HG03342 (cell line): ENCODE data around the gene GDF15.
"Not testable (repeated sequence)": the region's sequence is repeated elsewhere in the genome, so short reads cannot be mapped to it uniquely, and the experiment has no call there.

ENCODE experiments used
- ATAC-seq: cut with Tn5 transposase; IDR thresholded peaks from one replicate; pipeline ENCODE4 v1.9.1; 2021; ENCODE audit warnings: mild to moderate bottlenecking, moderate library complexity; ENCODE audit not compliant: unreplicated experiment

Gene GDF15, protein sequence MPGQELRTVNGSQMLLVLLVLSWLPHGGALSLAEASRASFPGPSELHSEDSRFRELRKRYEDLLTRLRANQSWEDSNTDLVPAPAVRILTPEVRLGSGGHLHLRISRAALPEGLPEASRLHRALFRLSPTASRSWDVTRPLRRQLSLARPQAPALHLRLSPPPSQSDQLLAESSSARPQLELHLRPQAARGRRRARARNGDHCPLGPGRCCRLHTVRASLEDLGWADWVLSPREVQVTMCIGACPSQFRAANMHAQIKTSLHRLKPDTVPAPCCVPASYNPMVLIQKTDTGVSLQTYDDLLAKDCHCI

GRCh38 chr19:18385675-18386542, at the start of gene GDF15:
Gene GDF15 (plus strand): TSS chr19:18386158. CDS start chr19:18386190, 32 bp downstream.
- ATAC-seq, result no peak

DNA sequence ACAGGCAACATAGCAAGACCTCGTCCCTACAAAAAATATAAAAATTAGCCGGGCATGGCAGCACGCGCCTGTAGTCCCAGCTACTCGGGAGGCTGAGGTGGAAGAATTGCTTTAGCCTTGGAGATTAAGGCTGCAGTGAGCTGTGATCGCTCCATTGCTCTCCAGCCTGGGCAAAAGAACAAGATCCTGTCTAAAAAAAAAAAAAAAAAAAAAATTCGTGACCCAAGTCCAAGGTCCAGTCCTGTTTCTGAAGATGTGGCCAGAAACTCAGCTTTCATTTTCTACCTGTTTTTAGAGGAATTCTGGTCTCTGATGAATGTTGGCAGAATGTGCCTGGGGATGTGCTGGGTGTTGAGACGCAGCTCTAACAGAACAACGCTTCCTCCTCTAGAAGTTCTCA, 47.4 kb upstream of the GDF15 start:
- no peak for ATAC-seq

- ATAC-seq, result no peak
Observed at GRCh38 chr19:18339723-18340122, 46.2 kb upstream of the GDF15 start.

DNA sequence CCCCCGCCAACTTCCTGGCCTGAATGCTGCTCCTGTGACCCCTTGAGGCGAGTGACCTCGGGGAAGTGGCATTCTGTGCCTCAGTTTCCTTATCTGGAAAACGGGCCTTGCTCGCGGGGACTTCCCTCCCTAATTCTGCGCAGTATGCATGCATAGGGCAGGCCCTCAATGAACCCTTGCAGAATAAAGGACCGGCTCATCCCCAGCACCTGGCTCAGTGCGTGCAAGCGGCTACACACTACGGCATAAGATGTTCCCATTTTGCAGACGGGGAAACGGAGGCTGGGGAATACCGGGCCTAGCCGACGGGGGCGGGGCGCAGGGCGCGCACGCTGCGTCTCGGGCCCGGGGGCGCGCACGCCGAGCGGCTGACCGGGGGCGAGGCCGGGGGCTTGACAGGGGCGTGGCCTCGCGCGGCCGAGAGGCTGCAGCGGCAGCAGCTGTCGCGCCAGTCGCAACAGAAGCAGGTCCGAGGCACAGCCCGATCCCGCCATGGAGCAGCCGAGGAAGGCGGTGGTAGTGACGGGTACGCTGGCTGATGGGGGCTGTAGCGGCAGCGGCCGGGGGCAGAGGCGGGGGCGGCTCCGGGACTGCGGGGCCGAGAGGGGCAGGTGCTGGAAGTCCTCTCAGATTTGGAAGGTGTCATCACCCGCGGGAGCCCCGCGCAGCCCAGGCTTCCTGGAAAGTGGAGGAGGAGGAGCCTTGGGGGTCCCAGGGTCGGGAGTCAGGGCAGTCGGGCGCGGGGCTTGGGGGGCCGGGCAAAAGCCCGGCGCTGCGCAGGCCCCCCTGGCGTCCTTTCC, 45.6 kb upstream of the GDF15 start, which contains the start of gene PGPEP1:
Gene PGPEP1, plus strand, starts transcription at position 409 of the 800 bp plus-strand sequence. Its CDS starts 84 bp downstream, at position 493.
- peak; percentile 56 for ATAC-seq

GRCh38 chr19:18340990-18341868, 44.7 kb upstream of the GDF15 start:
- no peak for ATAC-seq

DNA sequence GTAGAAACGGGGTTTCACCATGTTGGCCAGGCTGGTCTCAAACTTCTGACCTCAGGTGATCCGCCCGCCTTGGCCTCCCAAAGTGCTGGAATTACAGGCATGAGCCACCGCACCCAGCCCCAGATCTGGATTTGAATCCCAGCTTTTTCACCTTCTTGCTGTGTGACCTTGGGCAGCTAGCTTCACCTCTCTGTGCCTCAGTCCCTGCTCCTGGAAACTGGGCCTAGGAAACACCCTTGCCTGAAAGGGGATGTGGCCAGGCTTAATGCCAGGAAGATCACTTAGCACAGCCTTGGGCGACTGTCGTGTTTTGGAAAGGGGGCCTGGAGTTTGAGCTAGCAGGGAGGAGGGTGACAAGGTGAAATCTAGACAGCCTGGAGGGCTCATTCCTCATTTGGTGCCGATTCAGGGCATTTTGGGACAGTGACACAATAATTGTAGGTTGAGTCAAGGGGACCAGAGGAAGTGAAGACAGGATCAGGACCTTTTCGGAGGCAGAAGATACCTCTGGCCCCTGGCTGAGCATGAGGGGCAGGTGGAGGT, 43.8 kb upstream of the GDF15 start:
- ATAC-seq, result no peak

DNA sequence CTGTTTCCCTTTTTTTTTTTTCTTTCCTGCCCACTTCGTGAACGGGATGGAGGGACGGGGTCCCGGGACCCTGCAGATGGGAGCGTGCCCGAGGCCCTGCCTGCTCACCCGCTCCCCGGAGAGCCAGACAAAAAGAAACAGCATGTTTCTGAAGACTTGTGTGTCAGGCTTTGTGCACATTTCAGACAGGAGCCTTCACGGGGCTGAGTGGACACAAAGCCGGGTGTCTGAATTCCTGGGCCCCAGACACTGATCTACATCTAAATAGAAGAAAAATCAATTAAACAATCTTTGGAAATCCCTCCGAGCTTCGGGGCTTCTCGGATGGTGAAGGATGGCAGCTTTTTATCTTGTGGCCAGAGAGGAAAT, 41.4 kb upstream of the GDF15 start:
- no peak for ATAC-seq

DNA sequence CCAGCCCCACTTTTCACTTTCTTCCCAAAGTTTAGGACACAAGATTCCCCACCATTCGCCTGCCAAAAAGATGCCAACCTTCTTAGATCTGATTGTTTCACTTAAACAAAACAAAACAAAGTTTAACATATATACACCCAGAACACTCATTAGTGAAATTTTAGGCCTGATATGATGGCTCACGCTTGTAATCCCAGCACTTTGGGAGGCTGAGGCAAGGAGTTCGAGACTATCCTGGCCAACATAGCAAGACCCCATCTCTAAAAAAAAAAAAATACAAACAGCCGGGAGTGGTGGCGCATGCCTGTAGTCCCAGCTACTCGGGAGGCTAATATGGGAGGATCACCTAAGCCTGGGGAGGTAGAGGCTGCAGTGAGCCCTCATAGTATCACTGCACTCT, 40.7 kb upstream of the GDF15 start:
- ATAC-seq, result no peak

- no peak for ATAC-seq
Observed at GRCh38 chr19:18346091-18346490, 39.9 kb upstream of the GDF15 start.

DNA sequence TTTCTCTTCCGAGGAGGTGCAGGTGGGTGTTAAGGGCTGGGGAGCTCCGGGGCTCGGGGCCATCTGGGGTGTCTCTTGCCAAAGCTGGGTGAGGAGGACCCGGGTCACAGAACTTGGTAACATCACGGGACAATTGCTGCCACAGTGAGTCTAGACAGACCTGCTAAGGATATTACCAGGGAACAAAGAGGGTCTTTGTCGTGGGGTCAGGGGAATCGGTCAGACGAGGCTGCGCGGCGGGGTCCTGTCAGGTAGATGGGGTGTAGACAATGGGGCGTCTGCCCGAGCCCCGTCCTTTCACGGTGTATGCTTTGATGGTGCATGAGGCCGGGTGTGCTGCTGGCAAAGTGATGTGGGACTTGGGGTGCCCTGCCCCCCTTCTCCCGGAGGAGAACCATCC, 37.8 kb upstream of the GDF15 start:
- no peak for ATAC-seq

DNA sequence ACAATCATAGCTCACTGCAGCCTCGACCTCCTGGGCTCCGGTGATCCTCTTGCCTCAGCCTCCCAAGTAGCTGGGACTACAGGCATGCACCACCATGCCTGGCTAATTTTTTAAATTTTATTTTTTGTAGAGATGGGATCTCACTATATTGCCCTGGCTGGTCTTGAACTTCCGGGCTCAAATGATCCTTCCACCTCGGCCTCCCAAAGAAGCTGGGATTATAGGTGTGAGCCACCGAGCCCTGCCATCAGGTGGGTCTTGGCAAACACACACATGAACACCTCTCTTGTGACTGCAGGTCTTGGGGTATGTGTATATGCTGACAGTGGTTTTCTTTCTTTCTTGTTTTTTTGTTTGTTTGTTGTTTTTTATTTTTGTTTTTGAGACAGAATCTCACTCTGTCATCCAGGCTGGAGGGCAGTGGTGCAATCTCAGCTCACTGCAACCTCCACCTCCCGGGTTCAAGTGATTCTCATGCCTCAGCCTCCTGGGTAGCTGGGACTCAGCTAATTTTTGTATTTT, 37.1 kb upstream of the GDF15 start:
- not testable (repeated sequence) for ATAC-seq

DNA sequence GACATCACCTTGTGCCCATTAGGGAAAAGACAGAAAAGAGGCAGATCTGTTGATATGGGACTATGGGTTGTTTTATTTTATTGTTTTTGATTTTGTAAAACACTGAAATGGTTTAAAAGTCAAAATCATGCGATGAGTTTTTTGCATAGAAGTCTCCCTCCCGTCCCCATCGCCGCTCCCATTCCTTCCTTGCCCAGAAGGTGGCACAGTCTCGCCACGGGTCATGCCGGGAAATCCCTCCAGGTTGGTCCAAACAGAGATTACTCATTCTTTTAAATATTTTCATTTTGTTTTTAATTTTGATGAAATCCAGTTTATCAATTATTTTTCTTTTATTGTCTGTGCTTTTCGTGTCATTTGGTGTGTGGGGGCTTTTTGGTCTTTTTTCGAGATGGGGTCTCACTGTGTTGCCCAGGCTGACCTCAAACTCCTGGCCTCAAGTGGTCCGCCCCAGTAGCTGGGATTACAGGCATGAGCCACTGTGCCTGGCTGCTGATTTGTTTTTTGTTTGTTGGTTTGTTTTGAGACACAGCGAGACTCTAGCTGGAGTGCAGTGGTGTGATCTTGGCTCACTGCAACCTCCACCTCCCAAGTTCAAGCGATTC, 36.3 kb upstream of the GDF15 start:
- ATAC-seq, result no peak

- no peak for ATAC-seq
Observed at GRCh38 chr19:18350490-18350889, 35.5 kb upstream of the GDF15 start.

GRCh38 chr19:18351544-18351943, 34.4 kb upstream of the GDF15 start:
- no peak for ATAC-seq

DNA sequence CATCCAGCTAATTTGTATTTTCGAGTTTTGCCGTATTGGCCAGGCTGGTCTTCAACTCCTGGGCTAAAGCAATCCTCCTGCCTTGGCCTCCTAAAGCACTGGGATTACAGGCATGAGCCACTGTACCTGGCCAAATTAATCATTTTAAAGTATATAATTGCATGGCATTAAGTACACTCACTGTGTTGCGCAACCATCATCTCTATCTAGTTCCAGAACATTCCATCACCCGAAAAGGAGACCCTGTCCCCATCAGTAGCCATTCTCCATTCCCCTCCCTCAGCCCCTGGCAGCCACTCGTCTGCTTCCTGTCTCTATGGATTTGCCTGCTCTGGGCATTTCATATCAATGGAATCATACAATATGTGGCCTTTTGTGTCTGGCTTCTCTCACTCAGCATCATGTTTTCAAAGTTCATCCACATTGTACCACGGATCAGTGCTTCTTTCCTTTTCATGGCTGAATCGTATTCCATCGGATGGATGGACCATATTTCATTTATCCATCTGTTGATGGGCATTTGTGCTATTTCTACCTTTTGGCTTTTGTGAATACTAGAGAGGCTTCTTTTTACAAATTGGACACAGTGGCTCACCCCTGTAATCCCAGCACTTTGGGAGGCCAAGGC, 32.5 kb upstream of the GDF15 start:
- ATAC-seq, result no peak

- not testable (repeated sequence) for ATAC-seq
Observed at GRCh38 chr19:18354743-18355142, 31.2 kb upstream of the GDF15 start.

DNA sequence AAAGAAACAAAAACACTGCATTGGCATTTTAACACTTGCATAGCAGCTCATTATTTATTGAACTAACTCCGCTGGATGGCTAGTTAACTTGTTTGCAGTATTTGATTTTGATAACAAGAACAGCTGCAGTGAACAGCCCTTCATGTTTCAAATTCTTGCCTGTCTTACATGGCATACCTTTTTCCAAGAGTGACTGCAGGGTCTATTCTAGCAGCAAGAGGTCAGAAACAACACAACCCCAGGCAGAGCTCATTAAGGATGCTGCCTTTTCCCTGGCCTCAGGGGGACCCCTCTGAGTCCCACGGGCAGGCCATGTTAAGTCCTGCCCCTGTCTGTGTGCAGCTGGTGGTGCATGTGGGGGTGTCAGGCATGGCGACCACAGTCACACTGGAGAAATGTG, 28.9 kb upstream of the GDF15 start:
- ATAC-seq, result no peak

- no peak for ATAC-seq
Observed at GRCh38 chr19:18361646-18362045, 24.3 kb upstream of the GDF15 start.
